SK-N-SH treated with all-trans-retinoic acid at 6 μM for 48 hours (cell line): Measurements from ENCODE around the gene MAB21L4.

Experiments
- ARNTL ChIP-seq: fragments of 450-650 bp; formaldehyde crosslinking; IDR thresholded peaks from 2 replicates; pipeline ENCODE4 v1.5.0; 2020; ENCODE audit warnings: low read depth, mild to moderate bottlenecking, moderate library complexity, borderline replicate concordance
- CREB5 ChIP-seq: fragments of 250-450 bp; sonication (Bioruptor Pico); IDR thresholded peaks from 2 replicates; pipeline ENCODE4 v1.5.1; 2020; ENCODE audit warnings: low read depth, mild to moderate bottlenecking, moderate library complexity
- GLIS3 ChIP-seq: fragments of 250-450 bp; sonication (Bioruptor Pico); IDR thresholded peaks from 2 replicates; pipeline ENCODE4 v1.5.0; 2020; ENCODE audit warnings: mild to moderate bottlenecking, moderate library complexity
- ISL1 ChIP-seq: fragments of 250-450 bp; sonication (Bioruptor Pico); IDR thresholded peaks from 2 replicates; pipeline ENCODE4 v2.1.2; 2022; ENCODE audit warnings: mild to moderate bottlenecking, moderate library complexity
- POU6F1 ChIP-seq: fragments of 250-450 bp; sonication (Bioruptor Pico); IDR thresholded peaks from 2 replicates; pipeline ENCODE4 v1.8.0; 2021; ENCODE audit warnings: low read depth, mild to moderate bottlenecking, moderate library complexity, borderline replicate concordance
- RARB ChIP-seq: fragments of 250-450 bp; sonication (Bioruptor Pico); IDR thresholded peaks from 2 replicates; pipeline ENCODE4 v1.8.0; 2021; ENCODE audit warnings: mild to moderate bottlenecking, moderate library complexity
- SNAI2 ChIP-seq: fragments of 250-450 bp; sonication (Bioruptor Pico); IDR thresholded peaks from 2 replicates; pipeline ENCODE4 v1.5.0; 2020; ENCODE audit warnings: mild to moderate bottlenecking, moderate library complexity
- TCF4 ChIP-seq: fragments of 250-450 bp; sonication (Bioruptor Pico); IDR thresholded peaks from 2 replicates; pipeline ENCODE4 v1.8.0; 2021; ENCODE audit warnings: mild to moderate bottlenecking, moderate library complexity, borderline replicate concordance
- TOX ChIP-seq: fragments of 250-450 bp; sonication (Bioruptor Pico); IDR thresholded peaks from 2 replicates; pipeline ENCODE4 v1.8.0; 2021; ENCODE audit warnings: mild to moderate bottlenecking, moderate library complexity, borderline replicate concordance
- ZFP3 ChIP-seq: fragments of 250-450 bp; sonication (Bioruptor Pico); IDR thresholded peaks from 2 replicates; pipeline ENCODE4 v1.5.0; 2020; ENCODE audit warnings: mild to moderate bottlenecking, moderate library complexity
- ZFP30 ChIP-seq: fragments of 450-650 bp; formaldehyde crosslinking; IDR thresholded peaks from 2 replicates; pipeline ENCODE4 v1.5.0; 2022; ENCODE audit warnings: mild to moderate bottlenecking, moderate library complexity
- ZNF8 ChIP-seq: fragments of 450-650 bp; formaldehyde crosslinking; IDR thresholded peaks from 2 replicates; pipeline ENCODE4 v1.5.0; 2020; ENCODE audit warnings: mild to moderate bottlenecking, moderate library complexity
- TF ChIP-seq, protein P1 (sequence below): fragments of 250-450 bp; sonication (Bioruptor Pico); IDR thresholded peaks from 2 replicates; pipeline ENCODE4 v1.8.0; 2020; ENCODE audit warnings: mild to moderate bottlenecking, moderate library complexity, borderline replicate concordance
- TF ChIP-seq, protein P2 (sequence below): fragments of 250-450 bp; sonication (Bioruptor Pico); IDR thresholded peaks from 2 replicates; pipeline ENCODE4 v1.5.1; 2021; ENCODE audit warnings: mild to moderate bottlenecking, moderate library complexity

- no peak for TF ChIP-seq TCF4
- TF ChIP-seq, protein P1, sequence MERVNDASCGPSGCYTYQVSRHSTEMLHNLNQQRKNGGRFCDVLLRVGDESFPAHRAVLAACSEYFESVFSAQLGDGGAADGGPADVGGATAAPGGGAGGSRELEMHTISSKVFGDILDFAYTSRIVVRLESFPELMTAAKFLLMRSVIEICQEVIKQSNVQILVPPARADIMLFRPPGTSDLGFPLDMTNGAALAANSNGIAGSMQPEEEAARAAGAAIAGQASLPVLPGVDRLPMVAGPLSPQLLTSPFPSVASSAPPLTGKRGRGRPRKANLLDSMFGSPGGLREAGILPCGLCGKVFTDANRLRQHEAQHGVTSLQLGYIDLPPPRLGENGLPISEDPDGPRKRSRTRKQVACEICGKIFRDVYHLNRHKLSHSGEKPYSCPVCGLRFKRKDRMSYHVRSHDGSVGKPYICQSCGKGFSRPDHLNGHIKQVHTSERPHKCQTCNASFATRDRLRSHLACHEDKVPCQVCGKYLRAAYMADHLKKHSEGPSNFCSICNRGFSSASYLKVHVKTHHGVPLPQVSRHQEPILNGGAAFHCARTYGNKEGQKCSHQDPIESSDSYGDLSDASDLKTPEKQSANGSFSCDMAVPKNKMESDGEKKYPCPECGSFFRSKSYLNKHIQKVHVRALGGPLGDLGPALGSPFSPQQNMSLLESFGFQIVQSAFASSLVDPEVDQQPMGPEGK (CRISPR knock-in tag): no peak
- TF ChIP-seq TOX (CRISPR knock-in tag): no peak
- no peak for TF ChIP-seq POU6F1
- TF ChIP-seq ARNTL (CRISPR knock-in tag): no peak
- no peak for TF ChIP-seq ZFP3 (CRISPR knock-in tag)
- no peak for TF ChIP-seq CREB5
- TF ChIP-seq SNAI2 (CRISPR knock-in tag): no peak
- TF ChIP-seq, protein P2, sequence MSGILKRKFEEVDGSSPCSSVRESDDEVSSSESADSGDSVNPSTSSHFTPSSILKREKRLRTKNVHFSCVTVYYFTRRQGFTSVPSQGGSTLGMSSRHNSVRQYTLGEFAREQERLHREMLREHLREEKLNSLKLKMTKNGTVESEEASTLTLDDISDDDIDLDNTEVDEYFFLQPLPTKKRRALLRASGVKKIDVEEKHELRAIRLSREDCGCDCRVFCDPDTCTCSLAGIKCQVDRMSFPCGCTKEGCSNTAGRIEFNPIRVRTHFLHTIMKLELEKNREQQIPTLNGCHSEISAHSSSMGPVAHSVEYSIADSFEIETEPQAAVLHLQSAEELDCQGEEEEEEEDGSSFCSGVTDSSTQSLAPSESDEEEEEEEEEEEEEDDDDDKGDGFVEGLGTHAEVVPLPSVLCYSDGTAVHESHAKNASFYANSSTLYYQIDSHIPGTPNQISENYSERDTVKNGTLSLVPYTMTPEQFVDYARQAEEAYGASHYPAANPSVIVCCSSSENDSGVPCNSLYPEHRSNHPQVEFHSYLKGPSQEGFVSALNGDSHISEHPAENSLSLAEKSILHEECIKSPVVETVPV: no peak
- TF ChIP-seq GLIS3: no peak
- no peak for TF ChIP-seq ZNF8
- TF ChIP-seq ISL1 (CRISPR knock-in tag): no peak
- TF ChIP-seq RARB (CRISPR knock-in tag): no peak
- TF ChIP-seq ZFP30 (CRISPR knock-in tag): no peak
These were observed 22.5 kb upstream of the MAB21L4 start for GRCh38 chr2:240918258-240919091.
